Ishikawa (cell line): Measurements from ENCODE around the gene SMYD5.
A peak's percentile ranks its signal among the peaks of the same experiment; 100 is the strongest.

Experiments used
- CEBPB ChIP-seq: IDR thresholded peaks from 2 replicates; pipeline ENCODE4 v1.6.1; 2012
- CREB1 ChIP-seq: IDR thresholded peaks from 2 replicates; pipeline ENCODE4 v1.6.1; 2012; ENCODE audit warnings: low read depth
- EGR1 ChIP-seq: IDR thresholded peaks from 2 replicates; pipeline ENCODE4 v1.6.1; 2012
- EP300 ChIP-seq: IDR thresholded peaks from 2 replicates; pipeline ENCODE4 v1.6.1; 2012; ENCODE audit warnings: borderline replicate concordance
- FOXM1 ChIP-seq: IDR thresholded peaks from 2 replicates; pipeline ENCODE4 v1.6.1; 2012; ENCODE audit warnings: low read depth, borderline replicate concordance
- MAX ChIP-seq: IDR thresholded peaks from 2 replicates; pipeline ENCODE4 v1.6.1; 2012
- NFIC ChIP-seq: IDR thresholded peaks from 2 replicates; pipeline ENCODE4 v1.6.1; 2012
- RAD21 ChIP-seq: IDR thresholded peaks from 2 replicates; pipeline ENCODE4 v1.6.1; 2012; ENCODE audit warnings: low read depth
- REST ChIP-seq: IDR thresholded peaks from 2 replicates; pipeline ENCODE4 v1.6.1; 2012; ENCODE audit warnings: low read depth, mild to moderate bottlenecking
- TAF1 ChIP-seq: IDR thresholded peaks from 2 replicates; pipeline ENCODE4 v1.6.1; 2012; ENCODE audit warnings: low read depth, mild to moderate bottlenecking
- TCF12 ChIP-seq: IDR thresholded peaks from 2 replicates; pipeline ENCODE4 v1.6.1; 2012; ENCODE audit warnings: low read depth
- TEAD4 ChIP-seq: IDR thresholded peaks from 2 replicates; pipeline ENCODE4 v1.6.1; 2012
- USF1 ChIP-seq: IDR thresholded peaks from 2 replicates; pipeline ENCODE4 v1.6.1; 2012
- YY1 ChIP-seq: IDR thresholded peaks from 2 replicates; pipeline ENCODE4 v1.6.1; 2012; ENCODE audit warnings: low read depth

- TF ChIP-seq RAD21 (no peak), REST (no peak), NFIC (no peak), YY1 (no peak), CREB1 (no peak), TEAD4 (no peak), EP300 (no peak), MAX (no peak), USF1 (no peak), TAF1 (no peak), EGR1 (no peak), CEBPB (0 out of 2 replicates have a peak, but pooled peaks have one; percentile 14), TCF12 (no peak), FOXM1 (no peak)
Measured at GRCh38 chr2:73264783-73265182, 50.7 kb downstream of the SMYD5 start.
